Fibroblast of the aortic adventitia (primary cell): ENCODE data around the gene PTPN14. TPM values are rescaled to one million over a fixed set of nuclear protein-coding genes. Genes with fewer than 3 reads are reported as not detected.

Source experiments
- DNase-seq: peaks from one replicate; pipeline ENCODE4 v3.0.0-alpha.2; 2010; ENCODE audit warnings: low read depth
- H3K4me3 ChIP-seq: 2 replicates; pipeline ENCODE4 v1.5.1; 2011; ENCODE audit warnings: low read depth, mild to moderate bottlenecking, control low read depth, low read length, moderate library complexity
- total RNA-seq: library from RNA; depleted of rRNA; stranded (reverse); fragments of >200 nt; gene quantifications from 2 replicates; pipeline ENCODE4 v1.2.3, GENCODE V29; 2012; ENCODE audit warnings: low replicate concordance
- TF ChIP-seq, protein P1 (sequence below): IDR thresholded peaks from 2 replicates; pipeline ENCODE4 v1.5.1; 2011; ENCODE audit warnings: mild to moderate bottlenecking, low read length, control low read depth, inconsistent platforms; ENCODE audit not compliant: insufficient read depth

PTPN14 gene
- total RNA-seq, 1 donor, result 46.6 TPM

DNA sequence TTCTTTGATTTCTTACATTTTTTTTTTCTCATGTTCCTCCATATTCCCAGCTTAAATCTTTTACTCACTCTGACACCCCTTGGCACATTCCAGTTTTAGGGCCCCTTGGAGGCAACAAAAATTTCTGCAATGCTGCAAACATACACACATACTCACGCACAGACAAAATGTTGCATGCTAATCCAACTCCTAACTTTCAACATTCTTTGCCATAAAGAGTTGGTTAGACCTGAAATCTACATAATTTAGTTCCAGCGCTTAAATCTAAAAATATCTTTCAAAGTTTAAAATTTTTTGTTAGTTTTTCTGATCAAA, 103.9 kb downstream of the PTPN14 start:
- TF ChIP-seq, protein P1, sequence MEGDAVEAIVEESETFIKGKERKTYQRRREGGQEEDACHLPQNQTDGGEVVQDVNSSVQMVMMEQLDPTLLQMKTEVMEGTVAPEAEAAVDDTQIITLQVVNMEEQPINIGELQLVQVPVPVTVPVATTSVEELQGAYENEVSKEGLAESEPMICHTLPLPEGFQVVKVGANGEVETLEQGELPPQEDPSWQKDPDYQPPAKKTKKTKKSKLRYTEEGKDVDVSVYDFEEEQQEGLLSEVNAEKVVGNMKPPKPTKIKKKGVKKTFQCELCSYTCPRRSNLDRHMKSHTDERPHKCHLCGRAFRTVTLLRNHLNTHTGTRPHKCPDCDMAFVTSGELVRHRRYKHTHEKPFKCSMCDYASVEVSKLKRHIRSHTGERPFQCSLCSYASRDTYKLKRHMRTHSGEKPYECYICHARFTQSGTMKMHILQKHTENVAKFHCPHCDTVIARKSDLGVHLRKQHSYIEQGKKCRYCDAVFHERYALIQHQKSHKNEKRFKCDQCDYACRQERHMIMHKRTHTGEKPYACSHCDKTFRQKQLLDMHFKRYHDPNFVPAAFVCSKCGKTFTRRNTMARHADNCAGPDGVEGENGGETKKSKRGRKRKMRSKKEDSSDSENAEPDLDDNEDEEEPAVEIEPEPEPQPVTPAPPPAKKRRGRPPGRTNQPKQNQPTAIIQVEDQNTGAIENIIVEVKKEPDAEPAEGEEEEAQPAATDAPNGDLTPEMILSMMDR, result no peak
- peak; percentile 30 for DNase-seq
- no peak overlapping the region for H3K4me3 ChIP-seq

- TF ChIP-seq, protein P1, result no peak
- H3K4me3 ChIP-seq, result peak overlapping the region; percentile 39
- peak; percentile 91 for DNase-seq
Measured at GRCh38 chr1:214446772-214447556, 104.4 kb downstream of the PTPN14 start.

- peak; percentile 83 for DNase-seq
- H3K4me3 ChIP-seq, result no peak overlapping the region
- TF ChIP-seq, protein P1, result no peak
Measured at GRCh38 chr1:214445831-214446614, 105.4 kb downstream of the PTPN14 start.

- no peak overlapping the region for H3K4me3 ChIP-seq
- DNase-seq, result no peak
- TF ChIP-seq, protein P1, result no peak
Measured at GRCh38 chr1:214445199-214445598, 106.2 kb downstream of the PTPN14 start.

DNA sequence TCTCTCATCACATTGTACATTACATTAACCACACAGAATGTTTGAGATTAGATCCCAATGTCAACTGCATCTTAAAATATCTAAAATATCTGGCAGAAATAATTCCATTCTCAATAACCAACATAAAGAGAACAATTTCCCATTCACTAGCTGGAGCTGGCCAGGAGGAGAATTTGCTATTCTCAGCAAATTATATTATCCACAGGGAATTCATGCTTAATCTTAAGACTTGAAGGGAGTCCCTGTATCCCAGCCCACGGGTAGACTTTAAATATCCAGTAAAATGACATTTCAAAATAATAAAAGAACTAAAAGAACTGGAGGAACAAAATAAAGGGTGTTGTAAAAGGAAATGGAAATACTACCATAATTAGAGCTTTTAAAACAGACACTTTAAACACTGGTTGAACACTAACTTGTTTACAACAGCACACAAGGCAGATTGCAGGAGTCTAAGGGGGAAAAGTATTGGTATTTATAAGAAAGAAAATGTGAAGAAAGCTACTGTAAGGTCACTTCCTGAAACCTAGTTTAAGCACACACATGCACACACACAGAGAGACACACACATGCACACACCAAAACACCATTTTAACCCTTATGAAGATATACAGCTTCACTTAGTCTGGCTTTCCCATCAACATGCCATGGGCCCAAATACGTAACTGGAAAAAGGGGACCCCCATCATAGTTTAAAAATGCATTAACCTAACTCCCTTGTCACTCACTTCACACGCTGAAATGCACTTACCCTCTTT, 107.0 kb downstream of the PTPN14 start:
- TF ChIP-seq, protein P1, result no peak
- no peak for DNase-seq
- no peak overlapping the region for H3K4me3 ChIP-seq

DNA sequence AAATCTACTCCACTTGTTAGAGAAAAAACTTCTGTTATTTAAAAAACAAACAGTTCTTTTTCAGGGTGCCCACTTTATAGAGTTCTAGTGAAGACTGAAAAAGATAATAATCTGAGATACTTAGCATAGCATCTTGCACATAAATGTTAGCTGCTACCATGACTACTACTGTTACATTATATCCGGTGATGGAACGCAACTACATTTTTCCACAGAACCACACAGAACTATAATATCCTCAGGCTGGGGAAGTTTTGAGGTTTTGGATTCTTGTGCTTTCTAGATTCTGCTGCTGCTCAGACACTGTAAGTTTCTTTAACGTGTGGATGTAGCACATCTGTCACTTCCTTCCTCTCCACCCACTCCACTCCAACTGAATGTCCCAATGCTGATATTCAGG, 110.3 kb downstream of the PTPN14 start:
- TF ChIP-seq, protein P1, result no peak
- DNase-seq, result no peak
- H3K4me3 ChIP-seq, result no peak overlapping the region
